ENCODE data around the gene NKX2-4.

GRCh38 chr20:21371193-21371592, 26.1 kb downstream of the NKX2-4 start:
- TF ChIP-seq CTCF (IDR thresholded peaks at IDR 0.05; ENCODE audit: poor library complexity, severe bottlenecking): no peak
- no peak for TF ChIP-seq MXI1 (conservative IDR thresholded peaks at IDR 0.05; ENCODE audit: poor library complexity, severe bottlenecking)
- no peak for TF ChIP-seq POLR2AphosphoS5 (IDR thresholded peaks at IDR 0.05)
- no peak for TF ChIP-seq REST (IDR thresholded peaks at IDR 0.05; ENCODE audit: borderline replicate concordance)
